ENCODE data around the gene ETAA1.

Gene ETAA1

GRCh38 chr2:67446491-67446911 lies 49.4 kb downstream of the ETAA1 start:
- H3K4me2 ChIP-seq (ENCODE audit: low read length, poor library complexity, severe bottlenecking) = no peak overlapping the region
- WGBS = 0% methylated on average over 1 of the region's 2 CpGs

DNA sequence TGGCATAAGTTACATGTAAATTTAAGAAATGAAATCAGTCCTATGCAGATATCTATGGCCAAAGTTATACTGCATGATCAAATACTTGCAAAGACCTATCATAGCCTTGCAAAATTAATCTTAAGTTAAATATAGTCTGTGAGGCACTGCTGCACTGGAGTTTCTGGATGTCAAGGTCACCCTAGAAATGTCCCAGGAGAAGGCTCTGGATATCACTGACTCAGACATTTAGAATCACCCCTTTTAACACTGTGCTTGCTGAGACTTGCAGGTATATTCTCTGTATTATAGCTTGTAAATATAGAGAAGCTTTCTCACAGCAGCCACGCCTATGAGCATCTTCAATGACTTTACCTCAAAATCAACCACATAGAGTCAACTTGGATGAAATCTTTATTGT lies 51.5 kb downstream of the ETAA1 start:
- no peak overlapping the region for H2AFZ ChIP-seq (ENCODE audit: low read depth, low read length)

More at GRCh38 chr2:67446491-67446911, 49.4 kb downstream of the ETAA1 start:
- peak; percentile 79 for DNase-seq
- H3K18ac ChIP-seq (ENCODE audit: low read depth in 1 of 2, low read length in 2 of 2) = no peak overlapping the region
- H4K91ac ChIP-seq (ENCODE audit: low read length) = no peak overlapping the region
- H3K4ac ChIP-seq (ENCODE audit: low read depth in 1 of 2, low read length in 2 of 2) = no peak overlapping the region
- H2BK5ac ChIP-seq (ENCODE audit: low read depth, low read length, poor library complexity, severe bottlenecking) = no peak overlapping the region
- peaks cover 2% of the 10 kb centered on the region for H3K9me3 ChIP-seq (ENCODE audit: control insufficient read depth, low read length)
- H3K4me1 ChIP-seq (ENCODE audit: control insufficient read depth, insufficient read depth, low read depth, low read length) = no peaks in the 10 kb centered on the region
- no peaks in the 10 kb centered on the region for H3K36me3 ChIP-seq (ENCODE audit: control insufficient read depth in 1 of 2, insufficient read depth in 2 of 2, low read depth in 1 of 2, low read length in 2 of 2)
- no peak overlapping the region for H2BK120ac ChIP-seq (ENCODE audit: low read depth, low read length)
- H3K27me3 ChIP-seq (ENCODE audit: control insufficient read depth in 1 of 2, insufficient read depth in 1 of 2, low read length in 2 of 2) = no peaks in the 10 kb centered on the region
- no peak overlapping the region for H3K27ac ChIP-seq (ENCODE audit: low read length, poor library complexity, severe bottlenecking)
- H2AK5ac ChIP-seq (ENCODE audit: low read length, severe bottlenecking) = no peak overlapping the region
- H2BK12ac ChIP-seq (ENCODE audit: low read length in 2 of 2) = no peak overlapping the region
- H3K9ac ChIP-seq (ENCODE audit: low read length) = no peak overlapping the region
- H3K4me3 ChIP-seq (ENCODE audit: insufficient read depth in 1 of 2, low read depth in 1 of 2, low read length in 2 of 2) = no peak overlapping the region
- no peak overlapping the region for H2BK15ac ChIP-seq (ENCODE audit: low read depth, poor library complexity, severe bottlenecking)
- no peak overlapping the region for H2AFZ ChIP-seq (ENCODE audit: low read depth, low read length)
- H3K23ac ChIP-seq (ENCODE audit: low read length in 2 of 2) = no peak overlapping the region
- no peak overlapping the region for H3K14ac ChIP-seq (ENCODE audit: low read length in 2 of 2)
- H3K79me1 ChIP-seq (replicated peaks; ENCODE audit: low read length, poor library complexity, severe bottlenecking) = no peaks in the 10 kb centered on the region
- no peak overlapping the region for H4K8ac ChIP-seq (ENCODE audit: low read length)

DNA sequence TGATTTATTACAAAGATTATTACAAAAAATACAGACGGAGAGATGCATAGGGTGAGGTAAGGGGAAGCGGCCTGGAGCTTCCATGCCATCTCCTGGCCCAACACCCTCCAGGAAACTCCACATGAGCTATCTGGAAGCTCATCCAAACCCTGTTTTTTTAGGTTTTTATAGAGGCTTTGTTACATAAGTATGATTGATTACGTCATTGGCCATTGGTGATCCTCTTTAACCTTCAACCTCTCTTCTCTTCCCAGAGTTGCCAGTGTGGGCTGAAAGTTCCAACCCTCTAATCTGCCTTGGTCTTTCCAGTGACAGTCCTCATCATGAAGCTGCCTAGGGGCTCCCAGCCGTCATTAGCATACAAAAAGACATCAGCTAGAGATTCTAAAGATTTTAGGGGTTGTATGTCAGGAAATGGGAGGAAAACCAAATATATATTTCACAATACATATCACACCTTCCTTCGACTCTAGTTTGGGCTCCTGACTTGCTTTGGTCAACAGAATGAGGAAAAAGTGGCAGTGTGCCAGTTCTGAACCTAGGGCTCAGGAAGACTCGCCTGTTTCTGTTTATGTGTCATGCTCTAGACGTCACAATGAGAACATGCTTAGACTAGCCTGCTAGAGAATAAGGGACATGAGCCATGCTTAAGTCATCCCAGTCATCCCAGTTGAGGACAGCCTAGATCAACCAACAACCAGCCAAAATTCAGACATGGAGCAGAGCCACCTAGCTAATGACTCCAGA lies 54.1 kb downstream of the ETAA1 start:
- Histone ChIP-seq H3K4me1 (ENCODE audit: control insufficient read depth, insufficient read depth, low read depth, low read length) (no peaks in the 10 kb centered on the region), H4K8ac (ENCODE audit: low read length) (no peak overlapping the region), H3K36me3 (ENCODE audit: control insufficient read depth in 1 of 2, insufficient read depth in 2 of 2, low read depth in 1 of 2, low read length in 2 of 2) (no peaks in the 10 kb centered on the region), H3K9ac (ENCODE audit: low read length) (no peak overlapping the region), H2BK12ac (ENCODE audit: low read length in 2 of 2) (peak overlapping the region in 1 of 2 experiments; percentile 29), H3K18ac (ENCODE audit: low read depth in 1 of 2, low read length in 2 of 2) (peak overlapping the region in 1 of 2 experiments; percentile 18), H2BK15ac (ENCODE audit: low read depth, poor library complexity, severe bottlenecking) (no peak overlapping the region), H3K27me3 (ENCODE audit: control insufficient read depth in 1 of 2, insufficient read depth in 1 of 2, low read length in 2 of 2) (no peaks in the 10 kb centered on the region), H3K4me3 (ENCODE audit: insufficient read depth in 1 of 2, low read depth in 1 of 2, low read length in 2 of 2) (no peak overlapping the region), H2AFZ (ENCODE audit: low read depth, low read length) (no peak overlapping the region), H3K79me1 (replicated peaks; ENCODE audit: low read length, poor library complexity, severe bottlenecking) (no peaks in the 10 kb centered on the region), H3K4ac (ENCODE audit: low read depth in 1 of 2, low read length in 2 of 2) (peak overlapping the region in 1 of 2 experiments; percentile 4), H4K91ac (ENCODE audit: low read length) (no peak overlapping the region), H3K14ac (ENCODE audit: low read length in 2 of 2) (no peak overlapping the region), H3K4me2 (ENCODE audit: low read length, poor library complexity, severe bottlenecking) (no peak overlapping the region), H2BK5ac (ENCODE audit: low read depth, low read length, poor library complexity, severe bottlenecking) (no peak overlapping the region), H3K9me3 (ENCODE audit: control insufficient read depth, low read length) (no peaks in the 10 kb centered on the region), H2AK5ac (ENCODE audit: low read length, severe bottlenecking) (no peak overlapping the region), H3K27ac (ENCODE audit: low read length, poor library complexity, severe bottlenecking) (no peak overlapping the region), H2BK120ac (ENCODE audit: low read depth, low read length) (no peak overlapping the region), H3K23ac (ENCODE audit: low read length in 2 of 2) (no peak overlapping the region)
- DNase-seq = peak; percentile 79
- WGBS = 65% methylated on average over 4 of the region's 7 CpGs

More for the DNA sequence above, 51.5 kb downstream of the ETAA1 start:
- peaks cover under 1% of the 10 kb centered on the region for H3K9me3 ChIP-seq (ENCODE audit: control insufficient read depth, low read length)
- H2BK15ac ChIP-seq (ENCODE audit: low read depth, poor library complexity, severe bottlenecking) = no peak overlapping the region
- no peaks in the 10 kb centered on the region for H3K36me3 ChIP-seq (ENCODE audit: control insufficient read depth in 1 of 2, insufficient read depth in 2 of 2, low read depth in 1 of 2, low read length in 2 of 2)
- no peak overlapping the region for H2BK5ac ChIP-seq (ENCODE audit: low read depth, low read length, poor library complexity, severe bottlenecking)
- no peak overlapping the region for H4K8ac ChIP-seq (ENCODE audit: low read length)
- no peaks in the 10 kb centered on the region for H3K4me1 ChIP-seq (ENCODE audit: control insufficient read depth, insufficient read depth, low read depth, low read length)
- no peaks in the 10 kb centered on the region for H3K27me3 ChIP-seq (ENCODE audit: control insufficient read depth in 1 of 2, insufficient read depth in 1 of 2, low read length in 2 of 2)
- no peak overlapping the region for H3K9ac ChIP-seq (ENCODE audit: low read length)
- no peak overlapping the region for H3K4ac ChIP-seq (ENCODE audit: low read depth in 1 of 2, low read length in 2 of 2)
- no peak for DNase-seq
- H3K4me3 ChIP-seq (ENCODE audit: insufficient read depth in 1 of 2, low read depth in 1 of 2, low read length in 2 of 2) = no peak overlapping the region
- no peak overlapping the region for H2BK120ac ChIP-seq (ENCODE audit: low read depth, low read length)
- no peak overlapping the region for H2AK5ac ChIP-seq (ENCODE audit: low read length, severe bottlenecking)
- no peak overlapping the region for H3K23ac ChIP-seq (ENCODE audit: low read length in 2 of 2)
- H3K27ac ChIP-seq (ENCODE audit: low read length, poor library complexity, severe bottlenecking) = no peak overlapping the region
- H2BK12ac ChIP-seq (ENCODE audit: low read length in 2 of 2) = no peak overlapping the region
- H4K91ac ChIP-seq (ENCODE audit: low read length) = no peak overlapping the region
- no peak overlapping the region for H3K4me2 ChIP-seq (ENCODE audit: low read length, poor library complexity, severe bottlenecking)
- no peaks in the 10 kb centered on the region for H3K79me1 ChIP-seq (replicated peaks; ENCODE audit: low read length, poor library complexity, severe bottlenecking)
- H3K14ac ChIP-seq (ENCODE audit: low read length in 2 of 2) = no peak overlapping the region
- WGBS = no CpG with 5 or more reads among the region's 1 CpG
- no peak overlapping the region for H3K18ac ChIP-seq (ENCODE audit: low read depth in 1 of 2, low read length in 2 of 2)

DNA sequence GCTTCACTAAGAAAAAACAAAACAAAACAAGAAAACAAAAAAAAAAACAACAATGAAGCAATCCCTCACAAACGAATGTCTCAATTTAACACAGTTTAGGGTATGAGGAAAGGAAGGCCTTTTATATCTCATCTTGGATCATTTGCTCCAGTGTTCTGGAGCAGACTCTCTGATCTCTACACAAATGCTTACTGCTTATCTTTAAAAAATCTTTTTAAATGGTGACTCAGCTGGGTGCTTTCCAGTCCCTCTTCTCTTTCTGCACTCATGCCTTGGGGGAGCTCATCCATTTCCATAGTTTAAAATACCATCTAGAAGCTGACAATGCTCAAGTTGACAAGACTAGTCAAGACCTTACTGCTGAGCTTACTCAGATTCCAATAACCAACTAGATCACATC lies 56.2 kb downstream of the ETAA1 start:
- no peak overlapping the region for H2AK5ac ChIP-seq (ENCODE audit: low read length, severe bottlenecking)
- H3K79me1 ChIP-seq (replicated peaks; ENCODE audit: low read length, poor library complexity, severe bottlenecking) = no peaks in the 10 kb centered on the region
- no peak overlapping the region for H2BK12ac ChIP-seq (ENCODE audit: low read length in 2 of 2)
- no peak overlapping the region for H3K4ac ChIP-seq (ENCODE audit: low read depth in 1 of 2, low read length in 2 of 2)
- no peak overlapping the region for H2BK15ac ChIP-seq (ENCODE audit: low read depth, poor library complexity, severe bottlenecking)
- H3K4me3 ChIP-seq (ENCODE audit: insufficient read depth in 1 of 2, low read depth in 1 of 2, low read length in 2 of 2) = no peak overlapping the region
- no peak overlapping the region for H3K4me2 ChIP-seq (ENCODE audit: low read length, poor library complexity, severe bottlenecking)
- no peaks in the 10 kb centered on the region for H3K4me1 ChIP-seq (ENCODE audit: control insufficient read depth, insufficient read depth, low read depth, low read length)
- DNase-seq = peak; percentile 63
- no peaks in the 10 kb centered on the region for H3K9me3 ChIP-seq (ENCODE audit: control insufficient read depth, low read length)
- H3K27me3 ChIP-seq (ENCODE audit: control insufficient read depth in 1 of 2, insufficient read depth in 1 of 2, low read length in 2 of 2) = no peaks in the 10 kb centered on the region
- no peak overlapping the region for H4K91ac ChIP-seq (ENCODE audit: low read length)
- no peak overlapping the region for H2AFZ ChIP-seq (ENCODE audit: low read depth, low read length)
- H3K18ac ChIP-seq (ENCODE audit: low read depth in 1 of 2, low read length in 2 of 2) = no peak overlapping the region
- no peak overlapping the region for H2BK120ac ChIP-seq (ENCODE audit: low read depth, low read length)
- no peak overlapping the region for H3K23ac ChIP-seq (ENCODE audit: low read length in 2 of 2)
- H3K36me3 ChIP-seq (ENCODE audit: control insufficient read depth in 1 of 2, insufficient read depth in 2 of 2, low read depth in 1 of 2, low read length in 2 of 2) = no peaks in the 10 kb centered on the region
- no peak overlapping the region for H2BK5ac ChIP-seq (ENCODE audit: low read depth, low read length, poor library complexity, severe bottlenecking)
- H3K14ac ChIP-seq (ENCODE audit: low read length in 2 of 2) = no peak overlapping the region
- H3K9ac ChIP-seq (ENCODE audit: low read length) = no peak overlapping the region
- WGBS = 33% methylated on average over 1 of the region's 1 CpG
- no peak overlapping the region for H4K8ac ChIP-seq (ENCODE audit: low read length)
- H3K27ac ChIP-seq (ENCODE audit: low read length, poor library complexity, severe bottlenecking) = no peak overlapping the region

Measured in mesenchymal stem cell (in vitro differentiated cells and primary cell).